ENCODE data around the gene SHLD3.

SHLD3 gene, protein sequence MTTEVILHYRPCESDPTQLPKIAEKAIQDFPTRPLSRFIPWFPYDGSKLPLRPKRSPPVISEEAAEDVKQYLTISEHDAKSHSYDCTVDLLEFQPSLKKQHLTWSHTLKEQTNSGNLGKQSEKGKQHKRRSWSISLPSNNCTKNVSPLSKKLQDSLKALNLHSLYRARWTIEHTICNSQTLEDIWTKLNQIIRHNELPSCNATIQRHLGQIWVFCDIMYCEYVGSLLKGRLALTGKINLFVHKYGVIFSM

DNA sequence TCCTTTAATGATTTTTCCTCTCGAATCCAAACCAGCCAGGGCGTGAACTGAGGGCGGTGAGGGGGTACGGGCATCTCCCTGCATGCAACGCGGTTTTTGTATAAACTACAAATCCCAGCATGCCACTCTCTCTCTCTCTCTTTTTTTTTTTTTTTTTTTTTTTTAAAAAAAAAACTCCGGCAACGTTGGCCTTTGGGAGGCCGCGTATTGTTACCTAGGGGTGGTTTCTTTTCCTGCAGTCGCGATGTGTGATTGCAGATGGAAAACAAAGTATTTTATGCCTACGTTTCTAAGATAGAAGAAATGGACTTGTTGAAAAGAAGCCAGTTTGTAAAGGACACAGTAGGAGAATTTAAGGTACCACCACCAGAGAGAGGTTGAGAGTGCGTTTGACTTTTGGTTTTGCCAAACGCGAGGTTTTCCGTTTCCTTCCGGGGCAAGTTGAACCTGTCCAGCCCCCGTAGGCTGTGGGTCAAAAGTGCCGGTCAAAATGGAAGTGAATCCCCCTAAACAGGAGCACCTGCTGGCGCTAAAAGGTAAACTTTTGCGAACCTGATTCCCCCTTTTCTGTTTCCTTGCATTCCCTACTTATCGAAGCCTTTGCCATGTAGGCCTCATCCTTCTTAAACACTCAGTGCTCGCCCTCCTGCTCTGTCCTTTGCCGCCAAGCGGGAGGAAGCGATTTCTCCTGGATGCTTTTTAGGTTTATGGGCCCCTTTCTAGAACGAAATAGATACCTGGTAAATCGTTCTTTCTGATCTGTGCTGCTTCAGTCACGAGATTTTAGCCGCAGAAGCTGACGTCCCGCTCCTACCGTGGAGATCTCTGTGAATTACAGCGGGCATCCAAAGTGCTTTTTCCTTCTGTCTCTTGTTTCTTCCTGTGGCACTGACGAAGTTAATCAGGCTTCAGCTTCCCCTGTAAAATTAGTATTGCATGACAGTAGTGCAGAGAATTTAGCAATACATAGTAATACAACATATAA, at the start of gene SHLD3, which contains the start of gene TRAPPC13:
Gene SHLD3, plus strand, starts transcription at position 457 of the 985 bp plus-strand sequence. CDS start 4,561 bp downstream, outside the sequence.
Gene TRAPPC13, plus strand, starts transcription at position 457 of the 985 bp plus-strand sequence. Its CDS starts 34 bp downstream, at position 491.
- H3K9me3 ChIP-seq (ENCODE audit: control insufficient read depth, insufficient read depth, low read depth, low read length), result no peaks in the 10 kb centered on the region
- H3K27ac ChIP-seq (ENCODE audit: extremely low read depth, low read depth, low read length), result peak within 1 kb of the TSS; percentile 50
- peaks cover 0 to 8% of the 10 kb centered on the region in 2 experiments; a peak in 2 of 3 replicates for H3K36me3 ChIP-seq (ENCODE audit: control insufficient read depth in 2 of 2, insufficient read depth in 1 of 2, low read length in 2 of 2)
- peak within 1 kb of the TSS; percentile 98 for H3K4me3 ChIP-seq (ENCODE audit: low read depth, low read length)
- ChIA-PET CTCF (interaction anchor here (0.5 kb wide), 1 partner anchor 57 kb away, joined by 4 read pairs; no protein-coding TSS in a partner anchor), POLR2A (interaction anchor here (0.9 to 1.2 kb wide), 3 partner anchors 21 to 98 kb away, joined by 3 read pairs; partner anchors contain the start of genes CENPK and PPWD1)
- peaks cover 2% of the 10 kb centered on the region; the same call in 1 of the 2 replicates for H3K4me1 ChIP-seq (ENCODE audit: control insufficient read depth, insufficient read depth, low read length)
- TF ChIP-seq, protein P1, sequence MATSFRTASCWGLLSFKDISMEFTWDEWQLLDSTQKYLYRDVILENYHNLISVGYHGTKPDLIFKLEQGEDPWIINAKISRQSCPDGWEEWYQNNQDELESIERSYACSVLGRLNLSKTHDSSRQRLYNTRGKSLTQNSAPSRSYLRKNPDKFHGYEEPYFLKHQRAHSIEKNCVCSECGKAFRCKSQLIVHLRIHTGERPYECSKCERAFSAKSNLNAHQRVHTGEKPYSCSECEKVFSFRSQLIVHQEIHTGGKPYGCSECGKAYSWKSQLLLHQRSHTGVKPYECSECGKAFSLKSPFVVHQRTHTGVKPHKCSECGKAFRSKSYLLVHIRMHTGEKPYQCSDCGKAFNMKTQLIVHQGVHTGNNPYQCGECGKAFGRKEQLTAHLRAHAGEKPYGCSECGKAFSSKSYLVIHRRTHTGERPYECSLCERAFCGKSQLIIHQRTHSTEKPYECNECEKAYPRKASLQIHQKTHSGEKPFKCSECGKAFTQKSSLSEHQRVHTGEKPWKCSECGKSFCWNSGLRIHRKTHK (tag by site-specific recombination; IDR thresholded peaks at IDR 0.05), result no peak
- TF ChIP-seq ZNF658 (tag by site-specific recombination; IDR thresholded peaks at IDR 0.05) (no peak), ZSCAN16 (tag by site-specific recombination; IDR thresholded peaks at IDR 0.05) (0 out of 2 replicates have a peak, but pooled peaks have one; percentile 21), HOXD13 (CRISPR knock-in tag; IDR thresholded peaks at IDR 0.05; ENCODE audit: borderline replicate concordance) (no peak), ZNF76 (tag by site-specific recombination; IDR thresholded peaks at IDR 0.05; ENCODE audit: borderline replicate concordance, low read depth) (peak; percentile 87), ZNF48 (tag by site-specific recombination; IDR thresholded peaks at IDR 0.05) (no peak), ZFP37 (tag by site-specific recombination; IDR thresholded peaks at IDR 0.05) (peak; percentile 18; the same call in 1 of the 2 replicates), KLF1 (tag by site-specific recombination; IDR thresholded peaks at IDR 0.05) (no peak), SP2 (tag by site-specific recombination; IDR thresholded peaks at IDR 0.05) (peak; percentile 51), ZBTB17 (tag by site-specific recombination; IDR thresholded peaks at IDR 0.05) (peak; percentile 94), ZBTB20 (tag by site-specific recombination; IDR thresholded peaks at IDR 0.05) (peak; percentile 7; the same call in 1 of the 2 replicates), TRIM28 (IDR thresholded peaks at IDR 0.05; ENCODE audit: borderline replicate concordance, low read length) (peak; percentile 75), KLF8 (tag by site-specific recombination; IDR thresholded peaks at IDR 0.05) (peak; percentile 52; the same call in 1 of the 2 replicates), ZBTB1 (tag by site-specific recombination; IDR thresholded peaks at IDR 0.05) (no peak), ZNF140 (tag by site-specific recombination; IDR thresholded peaks at IDR 0.05) (no peak), GLI2 (tag by site-specific recombination; IDR thresholded peaks at IDR 0.05; ENCODE audit: borderline replicate concordance, low read depth) (no peak), ZBTB8A (tag by site-specific recombination; IDR thresholded peaks at IDR 0.05) (0 out of 2 replicates have a peak, but pooled peaks have one; percentile 10), ZNF311 (tag by site-specific recombination; IDR thresholded peaks at IDR 0.05; ENCODE audit: borderline replicate concordance) (no peak), ZNF707 (tag by site-specific recombination; IDR thresholded peaks at IDR 0.05) (no peak), KLF10 (tag by site-specific recombination; IDR thresholded peaks at IDR 0.05) (peak; percentile 46; the same call in 1 of the 2 replicates), ZNF596 (tag by site-specific recombination; IDR thresholded peaks at IDR 0.05) (peak; percentile 65), ZNF561 (tag by site-specific recombination; IDR thresholded peaks at IDR 0.05; ENCODE audit: borderline replicate concordance) (peak; percentile 24; the same call in 1 of the 2 replicates), ZNF792 (tag by site-specific recombination; IDR thresholded peaks at IDR 0.05) (no peak), ZXDB (tag by site-specific recombination; IDR thresholded peaks at IDR 0.05) (peak; percentile 68; the same call in 1 of the 2 replicates), ZNF394 (tag by site-specific recombination; IDR thresholded peaks at IDR 0.05; ENCODE audit: borderline replicate concordance) (peak; percentile 40; the same call in 1 of the 2 replicates), ZNF660 (tag by site-specific recombination; IDR thresholded peaks at IDR 0.05) (peak; percentile 80; the same call in 1 of the 2 replicates)
- TF ChIP-seq, protein P2, sequence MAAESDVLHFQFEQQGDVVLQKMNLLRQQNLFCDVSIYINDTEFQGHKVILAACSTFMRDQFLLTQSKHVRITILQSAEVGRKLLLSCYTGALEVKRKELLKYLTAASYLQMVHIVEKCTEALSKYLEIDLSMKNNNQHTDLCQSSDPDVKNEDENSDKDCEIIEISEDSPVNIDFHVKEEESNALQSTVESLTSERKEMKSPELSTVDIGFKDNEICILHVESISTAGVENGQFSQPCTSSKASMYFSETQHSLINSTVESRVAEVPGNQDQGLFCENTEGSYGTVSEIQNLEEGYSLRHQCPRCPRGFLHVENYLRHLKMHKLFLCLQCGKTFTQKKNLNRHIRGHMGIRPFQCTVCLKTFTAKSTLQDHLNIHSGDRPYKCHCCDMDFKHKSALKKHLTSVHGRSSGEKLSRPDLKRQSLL (tag by site-specific recombination; IDR thresholded peaks at IDR 0.05), result no peak
- TF ChIP-seq, protein P3, sequence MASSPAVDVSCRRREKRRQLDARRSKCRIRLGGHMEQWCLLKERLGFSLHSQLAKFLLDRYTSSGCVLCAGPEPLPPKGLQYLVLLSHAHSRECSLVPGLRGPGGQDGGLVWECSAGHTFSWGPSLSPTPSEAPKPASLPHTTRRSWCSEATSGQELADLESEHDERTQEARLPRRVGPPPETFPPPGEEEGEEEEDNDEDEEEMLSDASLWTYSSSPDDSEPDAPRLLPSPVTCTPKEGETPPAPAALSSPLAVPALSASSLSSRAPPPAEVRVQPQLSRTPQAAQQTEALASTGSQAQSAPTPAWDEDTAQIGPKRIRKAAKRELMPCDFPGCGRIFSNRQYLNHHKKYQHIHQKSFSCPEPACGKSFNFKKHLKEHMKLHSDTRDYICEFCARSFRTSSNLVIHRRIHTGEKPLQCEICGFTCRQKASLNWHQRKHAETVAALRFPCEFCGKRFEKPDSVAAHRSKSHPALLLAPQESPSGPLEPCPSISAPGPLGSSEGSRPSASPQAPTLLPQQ (tag by site-specific recombination; IDR thresholded peaks at IDR 0.05), result 0 out of 2 replicates have a peak, but pooled peaks have one; percentile 29
- TF ChIP-seq, protein P4, sequence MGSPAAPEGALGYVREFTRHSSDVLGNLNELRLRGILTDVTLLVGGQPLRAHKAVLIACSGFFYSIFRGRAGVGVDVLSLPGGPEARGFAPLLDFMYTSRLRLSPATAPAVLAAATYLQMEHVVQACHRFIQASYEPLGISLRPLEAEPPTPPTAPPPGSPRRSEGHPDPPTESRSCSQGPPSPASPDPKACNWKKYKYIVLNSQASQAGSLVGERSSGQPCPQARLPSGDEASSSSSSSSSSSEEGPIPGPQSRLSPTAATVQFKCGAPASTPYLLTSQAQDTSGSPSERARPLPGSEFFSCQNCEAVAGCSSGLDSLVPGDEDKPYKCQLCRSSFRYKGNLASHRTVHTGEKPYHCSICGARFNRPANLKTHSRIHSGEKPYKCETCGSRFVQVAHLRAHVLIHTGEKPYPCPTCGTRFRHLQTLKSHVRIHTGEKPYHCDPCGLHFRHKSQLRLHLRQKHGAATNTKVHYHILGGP (tag by site-specific recombination; IDR thresholded peaks at IDR 0.05), result no peak

Measured in HEK293 (cell line).